GM23338 (cell line): ENCODE data around the gene CDC42EP2. TPM values are rescaled to one million over a fixed set of nuclear protein-coding genes. Genes with fewer than 3 reads are reported as not detected.

Source experiments
- ATAC-seq: fragments of 200-7000 bp; cut with Tn5 transposase; 3 replicates; pipeline ENCODE4 v1.9.1; 2020
- DNase-seq: peaks from one replicate; pipeline ENCODE4 v3.0.0-alpha.2; 2015; ENCODE audit warnings: low spot score
- H2AFZ ChIP-seq: fragments of 200-600 bp; sonication (generic); 2 replicates; pipeline ENCODE4 v1.8.0; 2016; ENCODE audit warnings: antibody characterized with exemption, mild to moderate bottlenecking, moderate library complexity
- H3F3A ChIP-seq: fragments of 200-600 bp; sonication (generic); replicated peaks from 2 replicates; pipeline ENCODE4 v1.8.0; 2017; ENCODE audit warnings: antibody characterized with exemption, mixed run types, low read depth
- H3K27ac ChIP-seq: fragments of 200-600 bp; sonication (generic); 2 replicates; pipeline ENCODE4 v1.6.1; 2016; ENCODE audit warnings: low read depth
- H3K27me3 ChIP-seq: fragments of 200-600 bp; sonication (generic); 2 replicates; pipeline ENCODE4 v1.8.0; 2016; ENCODE audit warnings: mild to moderate bottlenecking, mixed run types, moderate library complexity; ENCODE audit not compliant: insufficient read depth
- H3K36me3 ChIP-seq: fragments of 200-600 bp; sonication (generic); 2 replicates; pipeline ENCODE4 v1.8.0; 2016; ENCODE audit warnings: mild to moderate bottlenecking; ENCODE audit not compliant: insufficient read depth
- H3K4me1 ChIP-seq: fragments of 200-600 bp; sonication (generic); 2 replicates; pipeline ENCODE4 v1.8.0; 2016; ENCODE audit warnings: mild to moderate bottlenecking, moderate library complexity; ENCODE audit not compliant: insufficient read depth
- H3K4me2 ChIP-seq: fragments of 200-600 bp; sonication (generic); 2 replicates; pipeline ENCODE4 v1.7.1; 2017; ENCODE audit warnings: mixed run types
- H3K4me3 ChIP-seq: fragments of 200-600 bp; sonication (generic); 2 replicates; pipeline ENCODE4 v1.6.1; 2016; ENCODE audit warnings: mixed run types
- H3K79me2 ChIP-seq: fragments of 200-600 bp; sonication (generic); replicated peaks from 2 replicates; pipeline ENCODE4 v1.8.0; 2017; ENCODE audit warnings: mild to moderate bottlenecking; ENCODE audit not compliant: insufficient read depth
- H3K9me2 ChIP-seq: fragments of 200-600 bp; sonication (generic); 2 replicates; pipeline ENCODE4 v1.8.0; 2017; ENCODE audit not compliant: insufficient read depth
- H4K20me1 ChIP-seq: fragments of 200-600 bp; sonication (generic); replicated peaks from 2 replicates; pipeline ENCODE4 v1.8.0; 2017; ENCODE audit warnings: mild to moderate bottlenecking; ENCODE audit not compliant: insufficient read depth
- H3K27ac Mint-ChIP-seq: 2 replicates; pipeline ENCODE4 v1.8.0; 2020; ENCODE audit warnings: inconsistent platforms, mild to moderate bottlenecking, moderate library complexity, mixed read lengths
- H3K27me3 Mint-ChIP-seq: 3 replicates; pipeline ENCODE4 v1.8.0; 2022; ENCODE audit warnings: low read depth, mild to moderate bottlenecking, moderate library complexity, mixed read lengths, inconsistent platforms; ENCODE audit not compliant: insufficient read depth, poor library complexity
- H3K36me3 Mint-ChIP-seq: 3 replicates; pipeline ENCODE4 v1.8.0; 2021; ENCODE audit warnings: low read depth, mild to moderate bottlenecking, inconsistent platforms, moderate library complexity, mixed read lengths
- H3K4me1 Mint-ChIP-seq: 3 replicates; pipeline ENCODE4 v1.8.0; 2020; ENCODE audit warnings: mild to moderate bottlenecking, inconsistent platforms, mixed read lengths
- H3K4me3 Mint-ChIP-seq: 3 replicates; pipeline ENCODE4 v1.8.0; 2021; ENCODE audit warnings: moderate library complexity, mild to moderate bottlenecking, inconsistent platforms, mixed read lengths
- H3K9me3 Mint-ChIP-seq: 3 replicates; pipeline ENCODE4 v1.8.0; 2020; ENCODE audit warnings: moderate library complexity, mild to moderate bottlenecking, inconsistent platforms, mixed read lengths
- CREB1 ChIP-seq: fragments of 250-450 bp; sonication (Bioruptor Pico); IDR thresholded peaks from 2 replicates; pipeline ENCODE4 v1.5.0; 2020; ENCODE audit warnings: low read depth, mild to moderate bottlenecking, moderate library complexity
- CTCF ChIP-seq, 2 experiments: fragments of 200-600 bp in 1 of 2; sonication (generic) in 1 of 2; conservative IDR thresholded peaks; 2 replicates each; pipeline versions ENCODE4 v1.5.1 to v1.6.1; 2016 to 2017; ENCODE audit warnings: antibody characterized with exemption in 2 of 2, low read depth in 2 of 2, mild to moderate bottlenecking in 2 of 2, moderate library complexity in 1 of 2
- EZH2phosphoT487 ChIP-seq: fragments of 200-600 bp; sonication (generic); IDR thresholded peaks from one replicate; pipeline ENCODE4 v1.8.1; 2018; ENCODE audit warnings: antibody characterized with exemption; ENCODE audit not compliant: unreplicated experiment
- JUNB ChIP-seq: IDR thresholded peaks from one replicate; pipeline ENCODE4 v1.6.1; 2016; ENCODE audit warnings: antibody characterized with exemption; ENCODE audit not compliant: unreplicated experiment
- NANOG ChIP-seq: IDR thresholded peaks from 2 replicates; pipeline ENCODE4 v1.6.1; 2016; ENCODE audit warnings: antibody characterized with exemption, borderline replicate concordance
- POLR2AphosphoS5 ChIP-seq: IDR thresholded peaks from 2 replicates; pipeline ENCODE4 v1.6.1; 2016; ENCODE audit warnings: antibody characterized with exemption, low read depth
- REST ChIP-seq: IDR thresholded peaks from one replicate; pipeline ENCODE4 v1.6.1; 2018; ENCODE audit warnings: antibody characterized with exemption; ENCODE audit not compliant: unreplicated experiment
- STAT1 ChIP-seq: IDR thresholded peaks from one replicate; pipeline ENCODE4 v1.6.1; 2016; ENCODE audit warnings: antibody characterized with exemption; ENCODE audit not compliant: unreplicated experiment
- ZNF114 ChIP-seq: fragments of 250-450 bp; sonication (Bioruptor Pico); IDR thresholded peaks from 2 replicates; pipeline ENCODE4 v1.5.0; 2020; ENCODE audit warnings: mild to moderate bottlenecking, moderate library complexity
- ZNF331 ChIP-seq: fragments of 250-450 bp; sonication (Bioruptor Pico); IDR thresholded peaks from 2 replicates; pipeline ENCODE4 v1.5.0; 2020; ENCODE audit warnings: low read depth, mild to moderate bottlenecking, moderate library complexity
- ZNF462 ChIP-seq: fragments of 250-450 bp; sonication (Bioruptor Pico); IDR thresholded peaks from 2 replicates; pipeline ENCODE4 v1.5.0; 2020; ENCODE audit warnings: mild to moderate bottlenecking, moderate library complexity
- polyA plus RNA-seq: library from polyadenylated mRNA; unstranded; fragments of >200 nt; fragmentation: Nextera tagmentation; extraction: Ambion mirVana; gene quantifications from 2 replicates; pipeline ENCODE4 v1.2.1, GENCODE V29; 2016
- total RNA-seq: library from RNA; depleted of rRNA; stranded (reverse); fragments of >200 nt; shearing (Covaris generic); gene quantifications from 2 replicates; pipeline ENCODE4 v1.2.3, GENCODE V29; 2014

The CDC42EP2 gene
- total and polyA plus RNA-seq, 2 experiments from 2014 or later = 18.2 to 19.0 TPM

DNA sequence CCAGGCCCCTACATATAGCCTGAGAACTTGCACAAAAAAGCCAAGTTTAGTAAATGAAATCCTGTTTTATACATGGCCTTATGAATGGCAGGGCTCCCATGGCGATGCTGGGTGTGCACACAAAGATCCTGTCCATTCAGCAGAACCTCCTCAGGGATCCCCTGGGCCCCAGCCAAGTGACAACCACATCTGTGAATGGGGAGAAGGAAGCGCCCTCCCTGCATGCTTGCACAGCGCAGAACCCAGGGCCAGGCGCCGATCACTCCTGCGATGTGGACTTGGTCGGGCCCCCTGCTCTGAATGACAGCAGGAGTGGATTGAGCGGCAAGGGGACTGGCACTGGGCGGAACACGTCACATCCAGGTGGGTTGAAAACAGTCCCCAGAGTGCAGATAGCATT is 4.5 kb upstream of the CDC42EP2 start:
- Mint-ChIP-seq H3K36me3 (no peaks in the 10 kb centered on the region; the same call in 1 of the 3 replicates), H3K9me3 (no peaks in the 10 kb centered on the region), H3K27me3 (peaks cover 37% of the 10 kb centered on the region), H3K27ac (no peak overlapping the region), H3K4me3 (no peak overlapping the region), H3K4me1 (peaks cover 14% of the 10 kb centered on the region)
- TF ChIP-seq EZH2phosphoT487 (no peak), ZNF331 (CRISPR knock-in tag) (no peak), CREB1 (CRISPR knock-in tag) (no peak)
- Histone ChIP-seq H3K4me1 (peaks cover 18% of the 10 kb centered on the region), H3K36me3 (no peaks in the 10 kb centered on the region), H3F3A (0 out of 2 replicates have a peak, but pooled peaks cover 13% of the 10 kb centered on the region), H3K9me2 (no peaks in the 10 kb centered on the region), H2AFZ (no peak overlapping the region), H3K27ac (no peak overlapping the region), H3K79me2 (no peaks in the 10 kb centered on the region), H3K4me2 (no peak overlapping the region), H3K4me3 (no peak overlapping the region), H4K20me1 (no peaks in the 10 kb centered on the region; the same call in 1 of the 2 replicates), H3K27me3 (peaks cover 14% of the 10 kb centered on the region)
- ATAC-seq (no peak), DNase-seq (no peak)

DNA sequence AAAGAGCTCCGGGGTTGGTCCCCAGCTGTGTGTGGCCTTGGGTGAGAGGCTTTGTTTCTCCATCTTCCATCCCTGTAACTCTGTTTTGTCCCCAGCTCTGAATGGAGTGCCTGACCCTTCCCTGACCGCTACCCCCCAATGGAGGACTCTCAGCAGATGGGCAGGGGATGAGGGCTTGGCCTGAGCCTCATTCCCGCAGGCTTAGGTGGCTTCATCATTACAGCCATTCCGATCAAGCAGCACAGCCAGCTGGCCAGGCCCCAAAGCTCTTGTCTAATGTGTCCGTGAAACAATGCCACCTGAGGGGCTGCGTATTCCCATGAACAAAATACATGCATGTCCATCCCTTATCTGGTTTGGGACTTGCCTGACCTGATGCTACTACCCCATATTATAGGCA is 3.9 kb upstream of the CDC42EP2 start:
- H3K4me1 Mint-ChIP-seq = peaks cover 16% of the 10 kb centered on the region
- Histone ChIP-seq H4K20me1 (no peaks in the 10 kb centered on the region; the same call in 1 of the 2 replicates), H3K4me2 (no peak overlapping the region), H3K4me1 (peaks cover 19% of the 10 kb centered on the region), H3K27ac (no peak overlapping the region), H3K79me2 (peaks cover under 1% of the 10 kb centered on the region; the same call in 1 of the 2 replicates), H3F3A (peaks cover 14% of the 10 kb centered on the region; the same call in 1 of the 2 replicates), H3K36me3 (no peaks in the 10 kb centered on the region), H3K9me2 (no peaks in the 10 kb centered on the region), H3K27me3 (peaks cover 14% of the 10 kb centered on the region), H2AFZ (no peak overlapping the region), H3K4me3 (no peak overlapping the region)
- no peaks in the 10 kb centered on the region for H3K9me3 Mint-ChIP-seq
- H3K27me3 Mint-ChIP-seq = peaks cover 34% of the 10 kb centered on the region
- ATAC-seq (no peak), DNase-seq (no peak)
- no peak overlapping the region; the same call in 2 of the 3 replicates for H3K4me3 Mint-ChIP-seq
- H3K36me3 Mint-ChIP-seq = no peaks in the 10 kb centered on the region
- no peak overlapping the region for H3K27ac Mint-ChIP-seq
- TF ChIP-seq NANOG (no peak), JUNB (no peak), ZNF462 (CRISPR knock-in tag) (no peak), CREB1 (CRISPR knock-in tag) (no peak), EZH2phosphoT487 (no peak), ZNF114 (CRISPR knock-in tag) (no peak), STAT1 (no peak), CTCF (conservative IDR thresholded peaks at IDR 0.05; ENCODE audit: low read depth in 2 of 2) (no peak), POLR2AphosphoS5 (no peak), ZNF331 (CRISPR knock-in tag) (no peak), REST (no peak)
